Frontal cortex (tissue), 4 donors: ENCODE data around the gene CENPT. TPM values are rescaled to one million over a fixed set of nuclear protein-coding genes. Genes with fewer than 3 reads are reported as not detected.
A peak's percentile ranks its signal among the peaks of the same experiment; 100 is the strongest.

Source experiments
- DNase-seq, 2 donors: peaks; one replicate each; pipeline ENCODE4 v3.0.0; 2012; ENCODE audit warnings: low spot score in 2 of 2
- FAIRE-seq: peaks from 2 replicates; lab custom pipeline; 2012; peaks lifted over from hg19 to GRCh38; lab: Jason Lieb, UNC
- total RNA-seq: library from RNA; depleted of rRNA; stranded (reverse); fragments of >200 nt; gene quantifications from one replicate; pipeline ENCODE4 v1.2.3, GENCODE V29; 2014
- donor health status: control.
- donor health status: control.
- donor health status: control.

CENPT gene, protein sequence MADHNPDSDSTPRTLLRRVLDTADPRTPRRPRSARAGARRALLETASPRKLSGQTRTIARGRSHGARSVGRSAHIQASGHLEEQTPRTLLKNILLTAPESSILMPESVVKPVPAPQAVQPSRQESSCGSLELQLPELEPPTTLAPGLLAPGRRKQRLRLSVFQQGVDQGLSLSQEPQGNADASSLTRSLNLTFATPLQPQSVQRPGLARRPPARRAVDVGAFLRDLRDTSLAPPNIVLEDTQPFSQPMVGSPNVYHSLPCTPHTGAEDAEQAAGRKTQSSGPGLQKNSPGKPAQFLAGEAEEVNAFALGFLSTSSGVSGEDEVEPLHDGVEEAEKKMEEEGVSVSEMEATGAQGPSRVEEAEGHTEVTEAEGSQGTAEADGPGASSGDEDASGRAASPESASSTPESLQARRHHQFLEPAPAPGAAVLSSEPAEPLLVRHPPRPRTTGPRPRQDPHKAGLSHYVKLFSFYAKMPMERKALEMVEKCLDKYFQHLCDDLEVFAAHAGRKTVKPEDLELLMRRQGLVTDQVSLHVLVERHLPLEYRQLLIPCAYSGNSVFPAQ
- total RNA-seq = 25.3 TPM

- FAIRE-seq (no peak), DNase-seq (peak; percentile 83 to 88)
These were observed at the start of gene CENPT for GRCh38 chr16:67847064-67847861. CENPT (minus strand) TSS chr16:67847693; CDS start chr16:67833859, 13,834 bp downstream.

DNA sequence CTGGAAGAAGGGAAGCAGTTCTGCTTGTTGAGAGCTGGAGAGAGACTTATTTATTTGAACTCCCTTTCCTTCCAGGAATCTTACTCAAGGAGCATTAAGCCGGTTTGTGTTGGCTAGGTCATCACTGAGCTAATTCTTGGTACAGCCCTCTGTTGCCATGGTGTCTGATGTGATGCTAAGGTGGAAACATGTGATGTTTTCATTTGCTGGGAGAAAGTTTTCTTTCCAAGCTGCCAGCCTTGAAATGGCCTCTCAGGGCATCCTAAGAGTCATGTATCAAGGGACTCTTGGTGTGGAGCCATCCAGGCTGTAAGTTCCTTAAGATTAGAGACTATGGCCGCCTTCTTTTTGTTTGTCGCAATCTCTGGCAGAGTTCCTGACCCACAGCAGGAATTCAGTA lies 49.7 kb upstream of the CENPT start:
- no peak for FAIRE-seq
- DNase-seq = no peak

DNA sequence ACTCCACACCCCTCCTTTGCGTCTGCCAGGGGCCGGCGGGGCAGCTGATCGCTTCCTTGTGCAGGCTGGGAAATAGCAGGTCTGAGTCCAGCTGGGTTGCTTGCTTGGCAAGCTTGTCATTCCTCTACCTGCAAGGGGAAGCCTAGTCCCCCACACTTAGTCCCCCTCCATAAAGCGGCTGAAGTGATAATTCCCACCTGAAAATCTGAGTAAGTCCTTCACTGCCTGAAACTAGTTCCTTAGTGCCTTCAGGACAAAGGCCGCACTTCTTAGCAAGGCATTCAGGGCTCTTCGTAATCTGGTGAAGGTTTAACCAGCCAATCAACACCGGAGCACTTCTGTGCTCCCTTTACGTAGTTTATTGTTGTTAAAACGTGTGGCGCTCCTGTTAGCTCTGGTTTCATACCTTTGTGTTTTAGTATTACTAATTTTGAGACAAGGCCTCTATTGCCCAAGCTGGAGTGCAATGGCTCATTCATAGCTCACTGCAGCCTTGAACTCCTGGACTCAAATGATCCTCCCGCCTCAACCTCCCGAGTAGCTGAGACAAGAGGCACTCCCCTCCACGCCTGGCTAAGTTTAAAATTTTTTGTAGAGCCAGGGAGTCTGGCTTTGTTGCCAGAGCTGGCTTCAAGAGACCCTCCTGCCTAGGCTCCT lies 46.4 kb upstream of the CENPT start:
- FAIRE-seq (no peak), DNase-seq (peak in 1 of 2 donors; percentile 25)

DNA sequence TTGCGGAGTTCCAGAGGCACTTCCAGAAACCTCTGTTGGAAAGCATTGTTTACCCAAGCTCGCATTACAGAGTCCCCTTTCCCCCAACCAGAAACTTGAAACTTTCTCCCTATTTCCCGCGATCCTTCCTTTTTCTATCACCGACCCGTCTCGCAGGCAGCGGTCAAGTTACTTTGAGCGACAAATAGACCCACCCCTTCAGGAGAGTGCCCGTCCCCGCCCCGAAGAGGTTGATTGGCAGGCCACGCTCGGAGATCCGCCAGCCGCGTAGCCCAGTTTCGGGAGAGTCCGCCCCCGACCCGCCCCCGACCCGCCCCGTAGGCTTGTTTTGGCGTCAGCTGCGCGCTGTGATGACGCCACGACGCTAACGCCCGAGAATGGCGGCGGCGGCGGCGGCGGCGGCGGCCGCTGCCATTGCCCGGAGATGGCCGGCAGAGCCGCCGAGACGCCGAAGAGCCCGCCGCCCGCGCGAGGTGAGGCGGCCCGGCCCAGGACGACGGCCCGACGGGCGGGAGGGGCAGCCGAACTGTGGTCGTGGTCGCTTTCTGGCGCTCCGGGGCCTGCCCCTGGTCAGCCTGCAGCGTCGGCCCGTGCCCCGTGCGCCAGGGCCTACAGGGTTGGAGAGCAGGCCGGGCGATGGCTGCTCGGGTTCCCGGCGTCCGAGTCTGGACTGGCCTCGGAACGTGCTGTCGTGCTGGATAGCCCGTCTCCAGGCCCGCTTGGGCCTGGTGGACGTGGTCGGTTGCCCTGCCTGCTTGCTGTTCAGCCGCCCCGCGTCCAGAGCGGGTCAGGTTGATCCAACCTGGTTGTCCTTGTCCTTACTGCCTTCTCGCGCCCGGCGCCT lies 45.6 kb upstream of the CENPT start, which contains the start of gene PSKH1:
TSS of gene PSKH1 (plus strand) at position 356 of the 844 bp plus-strand sequence. CDS start 15,496 bp downstream, outside the sequence.
- FAIRE-seq (no peak), DNase-seq (peak; percentile 99 to 100)

DNA sequence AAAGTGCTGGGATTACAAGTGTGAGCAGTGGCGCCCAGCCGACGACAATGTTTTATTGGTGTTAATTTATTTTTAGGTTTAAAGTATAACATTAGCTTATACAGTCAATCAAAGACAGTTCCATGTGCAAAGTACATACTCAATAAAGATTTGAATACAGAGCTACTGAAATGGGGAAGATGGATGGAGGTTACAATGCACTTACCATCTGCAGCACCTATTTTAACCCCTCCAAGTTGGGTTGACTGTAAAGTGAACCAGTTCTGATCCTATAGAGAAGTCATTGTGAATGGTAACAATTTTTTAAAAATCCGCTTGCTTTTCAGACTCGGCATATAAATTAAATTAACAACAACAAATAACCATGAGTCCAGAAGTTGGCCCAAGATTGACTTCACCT lies 44.9 kb upstream of the CENPT start:
- FAIRE-seq (no peak), DNase-seq (no peak)

DNA sequence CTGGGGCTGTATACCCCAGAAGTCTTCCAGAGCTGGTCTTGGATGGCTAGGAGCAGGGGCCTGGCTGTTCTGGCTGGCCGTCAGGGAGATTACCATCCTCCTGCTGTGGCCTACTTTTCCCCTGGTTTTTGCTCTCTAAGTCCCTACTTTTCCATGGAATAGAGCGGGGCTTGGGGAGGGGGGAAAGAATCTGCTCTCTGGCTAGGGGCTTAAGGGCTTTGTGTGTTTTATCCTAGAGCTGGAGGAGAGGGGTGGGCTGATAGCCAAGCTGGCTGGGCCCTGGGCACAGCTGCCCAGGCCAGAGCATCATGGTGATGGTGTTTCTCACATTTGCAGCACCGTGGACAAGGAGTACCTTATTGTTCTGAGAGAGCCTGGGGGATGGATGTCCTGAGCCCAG lies 40.8 kb upstream of the CENPT start:
- FAIRE-seq (no peak), DNase-seq (no peak)

DNA sequence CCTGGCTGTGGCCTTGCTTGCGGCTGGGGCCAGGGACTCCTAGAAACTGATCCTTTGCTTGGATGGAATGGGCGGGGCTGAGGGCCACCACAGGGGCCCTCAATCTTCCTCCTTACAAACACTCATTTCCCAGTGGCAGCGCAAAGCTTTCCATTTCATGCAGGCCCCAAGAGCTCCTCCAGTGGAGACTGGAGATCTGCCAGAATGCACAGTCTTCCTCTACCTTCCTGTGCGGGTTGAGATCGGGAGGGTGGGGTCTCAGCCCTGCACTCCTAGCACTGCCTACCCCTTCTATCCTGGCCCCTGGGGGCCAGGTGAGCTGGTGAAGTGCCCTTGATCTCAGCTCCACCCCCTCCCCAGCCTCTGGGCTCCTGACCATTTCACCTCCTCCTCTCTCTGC lies 38.9 kb upstream of the CENPT start:
- FAIRE-seq = no peak
- DNase-seq = no peak

GRCh38 chr16:67885976-67886375 lies 38.5 kb upstream of the CENPT start:
- FAIRE-seq (no peak), DNase-seq (no peak)

- FAIRE-seq = no peak
- DNase-seq = no peak
These were observed 38.1 kb upstream of the CENPT start for GRCh38 chr16:67885545-67885944.

GRCh38 chr16:67884684-67885083 lies 37.2 kb upstream of the CENPT start, which contains the start of gene NRN1L:
NRN1L (plus strand) TSS chr16:67884885; CDS start chr16:67884904, 19 bp downstream.
- DNase-seq (peak; percentile 83 to 94), FAIRE-seq (no peak)

DNA sequence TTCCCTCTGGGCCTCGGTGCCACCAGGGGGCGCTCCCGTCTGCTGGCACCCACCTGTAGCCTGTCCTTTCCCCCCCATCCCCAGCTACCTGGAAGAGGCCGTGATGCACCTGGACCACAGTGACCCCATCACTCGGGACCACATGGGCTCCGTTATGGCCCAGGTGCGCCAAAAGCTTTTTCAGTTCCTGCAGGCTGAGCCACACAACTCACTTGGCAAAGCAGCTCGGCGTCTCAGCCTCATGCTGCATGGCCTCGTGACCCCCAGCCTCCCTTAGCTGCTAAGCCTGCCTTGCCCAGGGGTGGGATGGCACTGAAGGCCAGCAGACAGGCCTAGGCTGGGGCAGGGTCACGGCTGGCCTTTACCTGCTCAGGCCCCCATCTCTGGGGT lies 36.4 kb upstream of the CENPT start:
- FAIRE-seq (no peak), DNase-seq (peak; percentile 71 to 79)

DNA sequence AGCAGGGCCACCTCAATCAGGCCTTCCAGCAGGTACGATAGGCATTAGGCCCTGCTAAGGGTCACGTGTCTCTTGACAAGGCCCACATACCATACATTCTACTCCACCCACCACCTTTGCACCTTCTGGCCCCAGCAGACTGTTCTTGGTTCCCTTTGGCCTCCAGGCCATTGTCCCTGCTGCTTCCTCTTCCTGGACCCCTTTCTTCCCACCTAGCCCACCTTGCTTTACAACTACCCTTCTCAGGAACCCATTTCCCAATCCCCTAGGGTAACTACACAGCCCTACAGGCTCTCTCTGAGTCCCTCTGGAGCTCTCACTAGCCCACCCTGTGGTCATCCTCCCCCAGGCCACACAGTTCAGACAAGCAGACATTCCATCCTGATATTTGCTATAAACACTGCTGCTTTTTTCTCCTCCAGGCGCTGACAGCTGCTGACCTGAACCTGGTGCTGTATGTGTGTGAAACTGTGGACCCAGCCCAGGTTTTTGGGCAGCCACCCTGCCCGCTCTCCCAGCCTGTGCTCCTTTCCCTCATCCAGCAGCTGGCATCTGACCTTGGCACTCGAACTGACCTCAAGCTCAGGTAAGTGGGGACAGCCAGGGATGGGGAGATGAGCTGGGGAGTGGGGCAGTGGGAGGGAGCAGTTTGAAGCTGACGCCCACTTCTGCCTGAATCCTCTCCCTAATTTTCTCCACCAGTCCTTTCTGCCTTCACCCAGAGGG lies 35.8 kb upstream of the CENPT start:
- DNase-seq (no peak), FAIRE-seq (no peak)

- FAIRE-seq (no peak), DNase-seq (peak; percentile 53 to 83)
These were observed 35.1 kb upstream of the CENPT start for GRCh38 chr16:67882374-67883145.

DNA sequence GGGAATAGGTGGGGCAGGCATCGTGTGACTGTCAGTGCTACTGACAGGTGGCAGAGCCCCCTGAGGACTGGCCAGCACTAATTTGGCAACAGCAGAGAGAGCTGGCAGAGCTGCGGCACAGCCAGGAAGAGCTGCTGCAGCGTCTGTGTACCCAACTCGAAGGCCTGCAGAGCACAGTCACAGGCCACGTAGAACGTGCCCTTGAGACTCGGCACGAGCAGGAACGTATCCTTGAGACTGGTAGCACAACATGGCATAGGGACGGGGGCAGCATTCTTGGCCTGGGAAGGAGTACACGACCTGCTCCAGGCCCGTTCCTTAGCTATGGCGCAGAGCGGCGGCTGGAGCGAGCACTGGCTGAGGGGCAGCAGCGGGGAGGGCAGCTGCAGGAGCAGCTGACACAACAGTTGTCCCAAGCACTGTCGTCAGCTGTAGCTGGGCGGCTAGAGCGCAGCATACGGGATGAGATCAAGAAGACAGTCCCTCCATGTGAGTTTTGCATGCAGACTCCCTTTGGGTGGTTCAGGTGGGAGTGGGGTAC lies 34.2 kb upstream of the CENPT start:
- FAIRE-seq = no peak

DNA sequence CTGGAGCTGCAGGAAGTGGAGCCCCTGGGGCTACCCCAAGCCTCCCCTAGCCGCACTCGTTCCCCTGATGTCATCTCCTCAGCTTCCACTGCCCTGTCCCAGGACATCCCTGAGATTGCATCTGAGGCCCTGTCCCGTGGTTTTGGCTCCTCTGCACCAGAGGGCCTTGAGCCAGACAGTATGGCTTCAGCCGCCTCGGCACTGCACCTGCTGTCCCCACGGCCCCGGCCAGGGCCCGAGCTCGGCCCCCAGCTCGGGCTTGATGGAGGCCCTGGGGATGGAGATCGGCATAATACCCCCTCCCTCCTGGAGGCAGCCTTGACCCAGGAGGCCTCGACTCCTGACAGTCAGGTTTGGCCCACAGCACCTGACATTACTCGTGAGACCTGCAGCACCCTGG lies 33.1 kb upstream of the CENPT start:
- FAIRE-seq (no peak), DNase-seq (no peak)

More for the DNA sequence above, 34.2 kb upstream of the CENPT start:
- peak; percentile 51 to 70 for DNase-seq

DNA sequence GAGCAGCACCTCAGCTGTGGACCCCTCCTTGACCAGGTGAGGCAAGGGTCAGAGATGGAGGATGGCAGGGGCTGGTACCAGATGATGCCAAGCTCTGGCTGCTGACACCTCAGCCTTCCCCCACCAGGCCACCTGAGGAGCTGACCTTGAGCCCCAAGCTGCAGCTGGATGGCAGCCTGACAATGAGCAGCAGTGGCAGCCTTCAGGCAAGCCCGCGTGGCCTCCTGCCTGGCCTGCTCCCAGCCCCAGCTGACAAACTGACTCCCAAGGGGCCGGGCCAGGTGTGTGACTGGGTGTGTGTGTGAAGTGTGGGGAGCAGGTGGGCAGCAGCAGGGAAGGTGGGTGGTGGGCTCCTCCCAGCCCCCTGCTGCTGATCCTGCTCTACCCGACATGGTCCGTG lies 32.4 kb upstream of the CENPT start:
- DNase-seq (no peak), FAIRE-seq (no peak)

GRCh38 chr16:67879462-67879861 lies 32.0 kb upstream of the CENPT start:
- DNase-seq (no peak), FAIRE-seq (no peak)
